HG02938 (cell line): ENCODE measurements around the gene MAP1LC3B2.

Experiments
- ATAC-seq: cut with Tn5 transposase; IDR thresholded peaks from one replicate; pipeline ENCODE4 v1.9.1; 2021; ENCODE audit warnings: mild to moderate bottlenecking, moderate library complexity; ENCODE audit not compliant: unreplicated experiment

The MAP1LC3B2 gene

DNA sequence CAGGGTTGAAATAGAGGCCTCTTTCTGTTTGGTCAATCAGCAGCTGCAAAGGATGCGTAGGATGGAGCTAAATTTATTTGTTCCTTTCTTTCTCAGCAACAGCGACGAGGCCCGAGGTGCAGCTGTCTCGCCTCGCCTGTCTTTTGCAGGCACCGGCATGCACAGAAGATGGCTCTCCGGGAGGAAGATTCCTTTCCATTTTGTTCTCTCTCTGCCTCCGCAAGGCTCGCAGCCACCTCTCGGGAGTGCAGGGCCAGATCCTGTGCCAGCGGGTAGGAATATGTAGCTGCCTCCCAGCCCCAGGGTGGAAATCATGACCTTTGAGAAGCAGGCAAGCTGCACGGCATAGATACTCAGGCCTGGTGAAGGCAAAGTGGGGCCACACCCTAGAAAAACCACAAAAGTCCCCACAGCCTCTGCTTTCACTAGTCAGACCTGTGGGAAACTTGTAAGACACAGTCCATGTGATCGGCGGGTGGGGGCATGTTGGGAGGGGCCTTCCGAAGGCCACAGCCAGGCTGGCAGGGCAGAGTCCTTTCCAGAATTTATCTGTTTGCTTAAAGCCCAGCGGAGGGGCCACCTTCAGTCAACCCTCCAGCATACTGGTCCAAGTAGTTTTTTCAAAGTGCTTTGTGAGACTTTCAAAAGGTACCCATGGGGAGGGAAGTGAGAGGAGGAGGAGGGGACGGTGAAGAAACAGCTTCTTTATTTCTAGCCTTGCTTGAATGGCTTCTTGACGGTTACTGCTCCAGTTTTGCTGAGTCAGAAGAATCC is at the start of gene MAP1LC3B2:
TSS of gene MAP1LC3B2 (plus strand) at position 220 of the 774 bp plus-strand sequence. CDS start 16,562 bp downstream, outside the sequence.
- peak; percentile 82 for ATAC-seq

DNA sequence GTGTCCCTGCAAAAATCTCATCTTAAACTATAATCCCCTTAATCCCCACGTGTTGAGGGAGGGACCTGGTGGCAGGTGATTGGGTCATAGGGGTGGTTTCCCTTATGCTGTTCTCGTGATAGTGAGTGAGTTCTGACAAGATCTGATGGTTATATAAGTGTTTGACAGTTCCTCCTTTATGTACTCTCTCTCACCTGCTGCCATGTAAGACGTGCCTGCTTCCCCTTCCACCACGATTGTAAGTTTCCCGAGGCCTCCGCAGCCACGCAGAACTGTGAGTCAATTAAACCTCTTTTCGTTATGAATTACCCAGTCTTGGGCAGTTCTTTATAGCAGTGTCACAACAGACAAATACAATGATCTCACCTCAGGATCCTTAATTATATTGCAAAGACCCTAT is 45.2 kb upstream of the MAP1LC3B2 start:
- ATAC-seq = no peak

DNA sequence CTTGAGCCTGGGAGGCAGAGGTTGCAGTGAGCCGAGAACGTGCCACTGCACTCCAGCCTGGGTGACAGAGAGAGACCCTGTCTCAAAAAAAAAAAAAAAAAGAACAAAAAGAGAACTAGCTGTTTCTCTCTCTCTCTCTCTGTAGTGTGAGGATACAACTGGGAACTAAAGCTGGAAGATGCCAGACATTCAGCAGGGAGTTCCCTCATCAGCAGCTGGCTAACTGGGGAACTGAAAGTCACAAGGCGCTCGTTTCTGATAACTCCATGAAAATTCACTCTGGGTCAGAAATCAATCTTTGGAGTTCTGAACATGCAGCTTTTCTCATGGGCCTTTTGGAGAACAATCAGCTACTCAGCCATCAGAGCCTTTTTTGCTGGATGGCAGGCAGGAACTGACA is 43.5 kb upstream of the MAP1LC3B2 start:
- no peak for ATAC-seq

DNA sequence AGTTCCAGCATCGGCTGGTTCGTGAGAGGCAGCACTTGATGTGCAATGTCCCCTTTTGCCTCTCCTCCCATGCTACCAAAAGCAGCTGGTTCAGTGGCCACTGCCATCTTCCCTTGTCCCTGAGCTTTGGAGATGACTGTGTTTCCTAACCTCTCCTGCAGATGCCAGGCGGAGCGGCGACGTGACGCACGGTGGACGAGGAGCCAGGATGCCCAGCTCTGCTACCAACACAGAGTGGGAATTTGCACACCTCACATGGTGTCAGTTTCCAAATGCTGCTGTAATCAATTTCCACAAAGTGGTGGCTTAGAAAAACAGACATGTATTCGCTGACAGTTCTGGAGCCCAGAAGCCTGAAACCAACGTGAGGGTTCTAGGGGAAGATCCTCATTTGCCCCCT is 42.5 kb upstream of the MAP1LC3B2 start:
- ATAC-seq = no peak

DNA sequence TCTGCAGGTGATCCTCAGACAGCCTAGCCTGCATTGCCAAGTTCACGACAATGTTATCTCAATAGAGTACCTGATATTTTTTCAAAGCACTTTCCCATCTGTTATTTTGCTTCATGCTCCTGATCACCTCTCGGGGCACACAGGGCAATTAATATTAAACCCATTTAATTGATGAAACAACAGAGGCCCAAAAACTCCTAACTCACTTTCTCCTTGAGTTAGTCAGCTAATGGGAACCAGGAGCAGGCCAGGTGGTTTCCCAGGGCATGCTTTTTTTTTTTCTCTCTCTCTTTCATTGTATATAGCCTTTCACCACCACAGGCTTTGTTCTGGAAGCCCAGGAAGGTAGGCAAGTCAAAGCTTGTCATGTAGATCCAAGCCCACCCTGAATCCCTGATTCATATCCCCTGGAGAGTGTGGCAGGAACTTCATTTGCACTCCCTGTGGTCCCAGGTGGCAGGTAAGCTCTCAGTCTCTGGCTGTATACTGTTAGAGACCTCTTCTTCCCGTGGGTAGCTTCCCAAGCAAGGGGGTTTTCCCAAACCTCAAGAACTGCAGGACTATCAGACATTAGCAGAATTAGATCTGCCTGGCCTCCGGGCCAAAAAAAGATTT is 41.6 kb upstream of the MAP1LC3B2 start:
- ATAC-seq = no peak

DNA sequence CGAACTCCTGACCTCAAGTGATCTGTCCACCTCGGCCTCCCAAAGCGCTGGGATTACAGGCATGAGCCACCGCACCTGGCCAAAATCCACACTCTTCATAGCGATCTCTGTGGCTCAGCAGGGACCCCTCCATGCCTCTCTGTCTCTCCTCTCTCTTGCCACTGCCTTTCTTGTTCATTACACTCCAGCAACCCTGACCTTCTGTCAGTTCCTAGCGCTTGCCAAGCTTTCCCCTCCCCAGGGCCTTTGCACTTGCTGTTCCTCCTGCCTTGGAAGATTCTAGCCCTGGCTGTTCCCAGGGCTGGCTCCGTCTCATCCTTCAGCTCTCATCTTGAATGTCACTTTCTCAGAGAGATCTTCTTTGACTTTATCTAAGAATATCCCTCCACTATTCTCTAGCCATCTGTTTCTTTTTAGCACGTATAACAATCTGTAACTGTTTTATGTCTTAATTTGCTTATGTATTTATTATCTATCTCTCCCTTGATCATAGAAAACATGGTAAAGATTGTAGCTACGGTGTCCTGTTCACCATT is 38.9 kb upstream of the MAP1LC3B2 start:
- ATAC-seq = no peak

DNA sequence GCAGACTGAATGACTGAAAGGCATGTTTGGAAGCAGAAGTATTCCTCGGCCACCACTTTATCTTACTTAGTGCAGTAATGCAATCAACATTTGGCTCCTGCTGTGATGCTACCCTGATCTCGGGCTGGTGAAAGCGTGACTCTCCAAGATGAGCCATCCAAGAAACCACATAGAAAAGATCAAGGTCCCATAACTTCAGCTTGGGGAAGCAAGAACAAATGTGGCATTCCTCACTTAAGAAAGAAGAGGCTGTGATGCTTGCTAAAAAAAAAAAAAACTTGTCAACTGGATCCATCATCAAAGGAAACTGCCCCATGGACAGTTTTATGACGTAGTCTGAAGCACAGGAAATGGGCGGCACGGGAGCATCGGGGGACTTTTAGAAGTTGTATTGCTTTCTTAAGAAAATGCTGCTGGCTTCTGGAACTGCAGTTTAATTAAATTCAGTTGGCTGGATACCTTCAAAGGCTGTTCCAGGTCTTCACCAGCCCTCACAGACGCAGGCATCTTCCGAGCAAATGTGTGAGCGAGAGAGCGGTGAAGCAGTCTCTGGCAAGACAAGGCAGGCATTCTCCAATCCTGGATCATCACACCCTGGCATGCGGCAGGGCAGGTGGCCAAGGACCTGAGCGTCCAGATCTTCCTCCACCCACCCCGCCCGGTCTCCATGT is 38.2 kb upstream of the MAP1LC3B2 start:
- ATAC-seq = no peak

DNA sequence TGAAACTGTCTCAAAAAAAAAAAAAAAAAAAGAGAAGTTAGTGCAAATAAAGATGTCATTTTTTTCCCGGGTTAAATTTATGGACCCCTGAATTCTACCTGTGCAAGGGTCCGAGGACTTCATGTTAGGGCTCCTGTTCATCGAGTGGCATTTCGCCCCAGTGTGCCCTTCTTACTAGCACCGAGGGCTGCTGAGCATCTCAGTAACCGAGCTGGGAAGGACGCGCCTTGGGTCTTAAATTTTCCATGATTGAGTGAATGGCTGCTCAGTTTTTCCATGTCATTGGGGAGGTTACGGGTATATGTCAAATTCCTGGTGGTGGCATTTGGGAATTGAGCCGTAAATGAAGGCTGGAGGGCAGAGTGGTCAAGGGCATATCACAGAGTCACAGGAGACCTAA is 34.9 kb upstream of the MAP1LC3B2 start:
- no peak for ATAC-seq

DNA sequence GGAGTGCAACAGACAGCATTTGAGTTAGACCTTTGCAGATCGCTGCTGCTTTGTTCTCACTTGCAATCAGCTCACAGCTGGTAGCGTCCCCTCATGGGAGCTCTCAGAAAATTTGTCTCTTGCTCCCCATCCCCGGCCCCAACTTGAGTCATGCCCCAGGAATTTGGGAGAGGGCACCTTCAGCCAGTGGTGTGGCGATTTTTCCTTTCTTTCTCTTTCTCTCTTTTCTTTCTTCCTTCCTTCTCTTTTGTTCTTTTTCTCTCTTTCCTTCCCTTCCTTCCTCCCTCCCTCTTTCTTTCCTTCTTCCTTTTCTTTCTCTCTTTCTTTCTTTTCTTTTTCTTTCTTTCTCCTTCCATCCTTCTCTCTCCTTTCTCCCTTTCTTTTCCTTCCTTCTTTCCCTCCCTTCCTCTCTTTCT is 34.2 kb upstream of the MAP1LC3B2 start:
- ATAC-seq = no peak

DNA sequence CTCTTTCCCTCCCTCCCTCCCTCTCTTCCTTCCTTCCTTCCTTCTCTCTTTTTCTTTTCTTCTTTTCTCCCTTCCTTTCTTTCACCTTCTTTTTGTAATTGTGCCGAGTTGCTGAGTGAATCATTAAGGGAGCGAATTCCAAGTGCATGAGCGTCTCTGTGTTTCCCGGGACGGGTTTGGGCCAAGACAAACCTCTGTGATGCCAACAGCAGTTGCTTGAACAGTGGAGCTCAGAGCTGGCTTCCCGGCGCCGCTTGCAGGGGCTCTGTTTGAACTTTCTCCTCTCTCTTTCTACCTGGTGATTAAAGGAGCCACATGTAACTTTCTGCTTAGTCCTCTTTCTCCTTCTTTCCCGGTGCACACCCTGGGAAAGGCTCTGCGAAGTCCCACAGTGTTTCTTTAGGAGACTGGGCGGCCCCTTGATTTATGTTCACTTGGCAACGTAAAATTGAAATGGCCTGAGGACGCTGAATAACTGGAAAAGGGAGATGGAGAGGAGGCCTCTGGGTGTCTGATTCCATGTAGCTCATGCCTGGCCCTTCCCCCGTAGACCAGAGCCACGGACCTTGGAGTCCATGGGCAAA is 33.7 kb upstream of the MAP1LC3B2 start:
- no peak for ATAC-seq

DNA sequence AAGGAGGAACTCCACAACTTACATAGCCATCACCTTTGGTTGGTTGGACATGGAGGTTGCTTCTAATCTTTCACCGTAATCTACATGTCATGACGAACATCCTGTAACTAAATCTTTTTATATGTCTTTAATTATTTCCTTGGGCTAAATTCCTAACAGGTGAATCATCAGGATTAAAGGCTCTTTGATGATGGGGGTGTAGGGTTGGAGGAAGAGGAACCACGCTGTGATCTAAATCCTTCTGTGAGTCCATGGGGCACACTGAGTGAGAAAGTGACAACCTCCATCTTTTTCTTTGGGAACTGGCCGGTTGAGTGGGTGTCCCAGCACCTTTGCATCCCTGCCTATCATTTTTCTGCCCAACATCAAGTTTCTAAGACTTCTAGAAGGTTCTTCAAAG is 31.1 kb upstream of the MAP1LC3B2 start:
- no peak for ATAC-seq

DNA sequence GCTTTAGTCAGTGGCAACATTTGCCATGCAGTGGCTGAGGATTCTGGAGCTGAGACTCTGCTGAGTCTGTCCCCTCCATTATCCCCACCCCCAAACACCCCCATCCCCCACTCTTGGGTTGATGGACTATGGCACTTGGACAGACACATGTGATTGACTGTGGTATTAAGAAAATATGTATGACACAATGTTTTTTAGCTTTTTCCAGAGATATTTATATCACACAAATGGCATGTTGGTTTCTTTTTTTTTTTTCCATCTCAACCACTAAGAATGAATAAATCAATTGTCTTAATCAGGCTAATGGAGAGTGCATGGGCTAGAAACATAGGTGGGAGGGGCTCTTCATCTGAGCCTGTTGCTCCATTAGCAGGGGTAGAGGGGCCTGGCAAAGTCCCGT is 30.7 kb upstream of the MAP1LC3B2 start:
- no peak for ATAC-seq

DNA sequence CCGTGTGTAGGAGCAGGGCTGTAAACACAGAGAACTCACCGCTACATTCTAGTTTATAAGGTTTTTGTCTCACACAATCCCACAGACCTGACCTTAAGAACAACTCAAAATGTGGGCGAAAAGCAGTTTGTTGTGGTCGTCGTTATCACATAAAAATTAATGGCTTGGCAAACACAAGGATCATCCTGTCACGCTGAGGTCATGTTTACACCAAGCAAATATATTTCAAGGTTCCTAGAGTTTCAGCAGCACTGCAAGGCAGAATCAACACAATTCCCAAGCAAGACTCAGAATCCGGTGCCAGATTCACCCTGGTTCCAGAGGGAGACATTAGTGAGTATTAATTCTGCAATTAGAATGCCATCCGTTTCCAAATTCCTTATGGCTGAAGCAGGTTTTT is 30.1 kb upstream of the MAP1LC3B2 start:
- no peak for ATAC-seq

DNA sequence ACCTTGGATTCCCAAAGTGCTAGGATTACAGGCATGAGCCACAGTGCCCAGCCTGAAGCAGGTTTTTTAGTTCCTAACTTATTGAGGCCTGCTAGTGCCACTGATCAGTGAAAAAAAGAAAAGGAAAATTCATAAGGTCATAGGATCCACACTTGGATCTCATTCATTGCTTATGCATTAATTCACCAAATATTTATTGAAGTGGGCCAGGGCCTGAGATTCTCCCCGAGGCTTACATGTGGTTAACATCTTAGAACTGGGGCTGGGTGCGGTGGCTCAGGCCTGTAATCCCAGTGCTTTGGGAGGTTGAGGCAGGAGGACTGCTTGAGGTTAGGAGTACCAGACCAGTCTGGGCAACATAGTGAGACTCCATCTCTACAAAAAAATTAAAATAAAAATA is 29.5 kb upstream of the MAP1LC3B2 start:
- no peak for ATAC-seq

DNA sequence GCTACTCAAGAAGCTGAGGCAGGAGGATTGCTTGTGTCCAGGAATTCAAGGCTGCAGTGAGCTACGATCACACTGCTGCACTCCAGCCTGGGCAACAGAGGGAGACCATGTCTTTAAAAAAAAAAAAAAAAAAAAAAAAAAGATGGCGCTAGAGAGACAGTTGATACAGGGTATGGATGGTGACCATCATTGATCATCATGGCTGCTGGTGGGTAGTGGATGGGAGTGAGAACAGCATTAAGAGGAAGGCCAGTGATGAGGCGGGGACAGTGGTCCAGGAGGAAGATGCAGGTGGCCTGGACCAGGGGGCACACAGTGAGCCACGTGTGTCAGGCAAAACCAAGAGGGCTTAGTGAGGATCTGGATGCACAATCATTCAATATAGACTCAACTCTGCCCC is 26.8 kb upstream of the MAP1LC3B2 start:
- ATAC-seq = no peak

DNA sequence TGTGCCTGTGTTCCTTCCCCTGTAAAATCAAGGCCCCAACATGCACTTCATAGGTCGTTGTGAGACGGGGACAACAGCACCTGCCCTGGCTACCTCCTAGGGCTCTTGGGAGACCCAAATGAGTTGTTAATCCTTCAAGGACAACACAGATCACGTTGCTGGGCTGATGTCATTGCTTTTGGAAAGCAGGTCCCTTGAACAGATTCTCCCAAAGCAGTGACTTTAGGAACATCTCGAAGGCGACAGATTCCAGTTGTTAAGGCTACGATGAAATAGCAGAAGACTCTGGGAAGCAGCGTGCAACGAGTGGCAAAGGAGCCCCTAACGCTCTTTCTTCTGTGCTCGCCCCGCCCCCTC is 26.2 kb upstream of the MAP1LC3B2 start:
- ATAC-seq = peak; percentile 12

DNA sequence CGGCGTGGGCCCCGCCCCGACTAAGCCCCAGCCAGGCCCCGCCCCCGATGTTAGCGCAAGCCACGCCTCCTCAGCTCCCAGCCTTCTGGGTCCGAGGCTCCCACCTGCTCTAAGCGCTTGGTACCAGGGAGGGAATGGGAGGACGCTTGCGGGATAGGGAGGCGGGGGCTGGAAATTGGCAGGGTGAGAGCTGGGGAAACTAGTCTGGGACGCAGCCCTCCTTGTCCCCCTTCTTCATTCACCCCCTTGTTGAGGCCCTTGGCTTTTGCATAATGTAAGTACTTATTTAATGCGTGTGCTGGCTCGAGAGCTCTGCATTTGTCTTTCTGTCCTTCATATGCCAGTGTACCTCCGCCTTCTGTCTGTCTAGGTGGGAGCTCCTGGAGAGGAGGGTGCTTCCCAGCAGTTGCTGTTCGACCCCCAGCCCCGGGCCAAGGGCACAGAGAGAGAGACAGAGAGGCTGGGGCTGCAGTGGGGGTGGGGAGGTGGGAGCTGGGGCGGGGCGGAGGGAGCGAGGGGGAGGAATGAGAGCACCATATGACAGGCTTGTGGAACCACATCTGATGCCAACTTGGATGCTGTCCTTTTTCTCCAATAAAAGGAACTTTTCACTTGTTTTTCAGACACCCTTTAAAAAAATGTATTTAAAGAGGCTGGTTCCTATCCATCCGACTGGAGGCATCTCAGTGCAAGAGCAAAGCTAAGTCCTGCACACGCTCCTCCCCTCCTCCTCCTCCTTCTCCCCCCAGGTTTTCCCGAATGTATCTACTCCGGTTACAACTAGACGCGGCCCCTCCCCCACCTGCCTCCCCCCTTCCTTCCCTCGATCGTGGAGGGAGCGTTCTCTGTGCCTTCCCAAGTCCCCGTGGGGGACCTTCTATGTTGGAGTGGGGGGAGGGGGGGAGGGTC is 25.6 kb upstream of the MAP1LC3B2 start:
- peak; percentile 47 for ATAC-seq

DNA sequence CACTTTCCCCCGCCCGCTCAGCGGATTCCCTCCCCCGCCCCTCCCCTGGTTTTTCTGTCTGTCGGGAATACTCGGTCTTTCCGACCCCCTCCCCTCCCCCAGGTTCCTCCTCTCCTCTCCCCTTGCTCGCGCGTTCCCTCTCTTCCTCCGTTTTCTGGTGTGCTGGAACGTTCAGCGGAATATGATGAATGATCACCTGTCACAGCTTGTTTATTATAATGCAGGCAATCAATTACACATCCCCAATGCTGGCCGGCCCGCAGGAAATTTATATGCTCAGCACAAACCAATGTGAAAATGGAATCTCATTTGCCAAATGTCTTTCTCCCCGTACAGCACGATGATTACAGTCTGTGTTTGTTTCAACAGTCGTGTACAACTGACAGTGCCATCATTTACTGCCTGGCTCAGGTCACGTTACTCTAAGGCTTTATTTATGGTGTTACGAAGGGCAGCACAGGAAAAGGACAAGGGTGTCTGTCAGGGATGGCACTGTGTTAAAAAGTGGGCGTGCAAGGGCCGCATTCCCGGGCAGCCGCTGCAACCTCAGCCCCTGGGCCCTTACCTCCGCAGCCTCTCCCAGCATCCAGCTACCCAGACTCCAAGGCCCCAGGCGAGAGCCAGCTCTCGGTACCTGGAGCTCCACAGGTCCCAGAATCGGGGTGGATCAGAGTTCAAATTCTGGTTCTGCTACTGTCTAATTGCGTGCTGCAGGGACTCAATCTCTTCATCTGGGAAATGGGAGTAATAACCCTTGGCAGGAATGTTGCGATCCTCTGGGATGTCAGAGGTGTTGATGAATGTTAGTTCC is 24.7 kb upstream of the MAP1LC3B2 start:
- ATAC-seq = no peak

DNA sequence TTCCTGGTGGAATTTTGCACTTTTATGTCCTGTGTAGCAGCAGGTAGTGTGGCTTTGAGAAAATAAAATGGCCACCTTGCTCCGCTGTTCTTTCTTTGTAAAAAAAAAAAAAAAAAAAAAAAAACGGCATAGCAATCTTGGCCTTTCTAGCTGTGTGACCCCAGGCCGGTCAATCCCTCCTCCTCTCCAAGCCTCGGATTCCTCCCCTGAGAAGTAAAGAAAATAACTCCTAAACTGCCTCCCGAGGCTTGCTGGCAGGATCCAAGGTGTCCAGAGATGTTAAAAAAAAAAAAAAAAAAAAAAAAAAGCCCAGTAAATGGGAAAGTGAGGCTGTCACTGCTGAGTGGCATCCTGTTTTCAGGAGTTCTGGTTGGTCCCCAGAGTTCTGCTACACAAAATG is 23.9 kb upstream of the MAP1LC3B2 start:
- no peak for ATAC-seq
